Astrocyte (in vitro differentiated cells and primary cell): ENCODE measurements around the gene NUDT14.

ENCODE experiments used
- EZH2 ChIP-seq: IDR thresholded peaks from 2 replicates; pipeline ENCODE4 v1.6.1; 2012; ENCODE audit warnings: mild to moderate bottlenecking, low read length, inconsistent platforms; ENCODE audit not compliant: insufficient read depth
- TF ChIP-seq, protein P1 (sequence below): IDR thresholded peaks from 2 replicates; pipeline ENCODE4 v1.5.1; 2011; ENCODE audit warnings: low read depth, mild to moderate bottlenecking, inconsistent platforms, low read length, moderate library complexity; ENCODE audit not compliant: insufficient read depth

GRCh38 chr14:105155071-105155651 is 26.0 kb downstream of the NUDT14 start:
- TF ChIP-seq, protein P1, sequence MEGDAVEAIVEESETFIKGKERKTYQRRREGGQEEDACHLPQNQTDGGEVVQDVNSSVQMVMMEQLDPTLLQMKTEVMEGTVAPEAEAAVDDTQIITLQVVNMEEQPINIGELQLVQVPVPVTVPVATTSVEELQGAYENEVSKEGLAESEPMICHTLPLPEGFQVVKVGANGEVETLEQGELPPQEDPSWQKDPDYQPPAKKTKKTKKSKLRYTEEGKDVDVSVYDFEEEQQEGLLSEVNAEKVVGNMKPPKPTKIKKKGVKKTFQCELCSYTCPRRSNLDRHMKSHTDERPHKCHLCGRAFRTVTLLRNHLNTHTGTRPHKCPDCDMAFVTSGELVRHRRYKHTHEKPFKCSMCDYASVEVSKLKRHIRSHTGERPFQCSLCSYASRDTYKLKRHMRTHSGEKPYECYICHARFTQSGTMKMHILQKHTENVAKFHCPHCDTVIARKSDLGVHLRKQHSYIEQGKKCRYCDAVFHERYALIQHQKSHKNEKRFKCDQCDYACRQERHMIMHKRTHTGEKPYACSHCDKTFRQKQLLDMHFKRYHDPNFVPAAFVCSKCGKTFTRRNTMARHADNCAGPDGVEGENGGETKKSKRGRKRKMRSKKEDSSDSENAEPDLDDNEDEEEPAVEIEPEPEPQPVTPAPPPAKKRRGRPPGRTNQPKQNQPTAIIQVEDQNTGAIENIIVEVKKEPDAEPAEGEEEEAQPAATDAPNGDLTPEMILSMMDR: no peak
- TF ChIP-seq EZH2: no peak
